Measurements from ENCODE around the gene POLR2E. TPM values are rescaled to one million over a fixed set of nuclear protein-coding genes. Genes with fewer than 3 reads are reported as not detected.
A peak's percentile ranks its signal among the peaks of the same experiment; 100 is the strongest.

POLR2E gene
- total and polyA plus RNA-seq, 9 of the 15 experiments (the other 6 are each of a cell fraction or from before 2014, with no cell fraction given): 3.4 to 413 (median 244) TPM

DNA sequence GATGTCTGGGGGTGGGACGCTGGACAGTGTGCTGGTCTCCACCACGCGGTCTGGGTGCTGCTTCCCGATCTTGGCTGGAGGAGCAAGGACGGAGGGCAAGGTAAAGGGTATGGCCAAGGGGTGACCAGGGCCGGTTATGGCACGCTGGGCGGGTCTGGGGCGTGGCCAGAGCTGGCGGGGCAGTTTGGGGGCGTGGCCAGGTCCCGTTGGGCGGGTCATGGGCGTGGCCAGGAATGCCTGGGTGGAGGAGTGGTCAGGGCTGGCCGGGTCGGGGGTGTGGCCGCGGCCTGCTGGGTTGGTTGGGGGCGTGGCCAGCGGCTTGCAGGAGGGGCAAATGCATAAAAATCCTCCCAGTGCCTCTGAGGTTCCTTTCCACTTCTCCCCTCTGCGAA, 27.8 kb upstream of the POLR2E start:
- in situ Hi-C loops (cut with MboI): no loop called here
- intact Hi-C loops (cut with micrococcal nuclease): no loop called here
- Histone ChIP-seq H3K79me2 (ENCODE audit: control insufficient read depth, insufficient read depth, low read length) (no peaks in the 10 kb centered on the region; the same call in 2 of the 3 replicates), H3K4me1 (replicated peaks in 1 of 2; ENCODE audit: control insufficient read depth in 2 of 2, insufficient read depth in 2 of 2, low read length in 2 of 2) (peaks cover 6 to 59% of the 10 kb centered on the region in 2 experiments; a peak in 4 of 5 replicates), H3K9ac (ENCODE audit: insufficient read depth in 1 of 2, low read depth in 2 of 2, low read length in 2 of 2) (peak overlapping the region in 1 of 2 experiments; percentile 61; a peak in 1 of 4 replicates), H3K9me3 (replicated peaks; ENCODE audit: control insufficient read depth, insufficient read depth, low read depth, low read length) (no peaks in the 10 kb centered on the region), H3K4me3 (no peak overlapping the region), H3K9me1 (ENCODE audit: control insufficient read depth, insufficient read depth, low read length) (no peaks in the 10 kb centered on the region), H4K20me1 (replicated peaks; ENCODE audit: control insufficient read depth, insufficient read depth, low read length) (no peaks in the 10 kb centered on the region; the same call in 1 of the 2 replicates), H3K27ac (ENCODE audit: extremely low read depth, low read depth, low read length) (no peak overlapping the region), H3K27me3 (ENCODE audit: control insufficient read depth in 2 of 2, insufficient read depth in 2 of 2, low read length in 2 of 2) (no peaks in the 10 kb centered on the region), H3K4me2 (ENCODE audit: insufficient read depth, low read length) (no peak overlapping the region), H2AFZ (ENCODE audit: low read depth, low read length) (no peak overlapping the region), H3K36me3 (ENCODE audit: control insufficient read depth, insufficient read depth, low read length) (peaks cover 85% of the 10 kb centered on the region)
- FAIRE-seq (peak; percentile 98), DNase-seq (ENCODE audit: extremely low read depth in 1 of 4, low spot score in 3 of 4) (peak; percentile 88 to 99 (median 99)), ATAC-seq (peak; percentile 99)
- BruUV-seq (replicated peaks): no TSS peak
- ChIA-PET POLR2A (interaction anchor here (0.8 to 1.5 kb wide), 4 partner anchors 10 to 94 kb away, joined by 3 to 12 read pairs (median 4); no protein-coding TSS in a partner anchor), CTCF (ENCODE audit: low intra/inter-chr PET ratio) (no interaction called here)
- WGBS (ENCODE audit: insufficient coverage, low coverage, missing lambda C conversion rate): 25% methylated on average over 11 of the region's 21 CpGs
- 0 out of 2 replicates have a peak, but pooled peaks have one; percentile 20 for TF ChIP-seq E2F3 (CRISPR knock-in tag; IDR thresholded peaks at IDR 0.05)
- TF ChIP-seq TEAD1 (CRISPR knock-in tag; IDR thresholded peaks at IDR 0.05): peak in 1 of 2 experiments; percentile 86; a peak in 1 of 4 replicates
- 0 out of 2 replicates have a peak, but pooled peaks have one; percentile 36 for TF ChIP-seq MED1 (CRISPR knock-in tag; IDR thresholded peaks at IDR 0.05; ENCODE audit: borderline replicate concordance)
- no peak for TF ChIP-seq ZFPM2 (CRISPR knock-in tag; IDR thresholded peaks at IDR 0.05)
- 0 out of 2 replicates have a peak, but pooled peaks have one; percentile 7 for TF ChIP-seq SPI1 (IDR thresholded peaks at IDR 0.05; ENCODE audit: borderline replicate concordance, low read depth, low read length)
- TF ChIP-seq, protein P1, sequence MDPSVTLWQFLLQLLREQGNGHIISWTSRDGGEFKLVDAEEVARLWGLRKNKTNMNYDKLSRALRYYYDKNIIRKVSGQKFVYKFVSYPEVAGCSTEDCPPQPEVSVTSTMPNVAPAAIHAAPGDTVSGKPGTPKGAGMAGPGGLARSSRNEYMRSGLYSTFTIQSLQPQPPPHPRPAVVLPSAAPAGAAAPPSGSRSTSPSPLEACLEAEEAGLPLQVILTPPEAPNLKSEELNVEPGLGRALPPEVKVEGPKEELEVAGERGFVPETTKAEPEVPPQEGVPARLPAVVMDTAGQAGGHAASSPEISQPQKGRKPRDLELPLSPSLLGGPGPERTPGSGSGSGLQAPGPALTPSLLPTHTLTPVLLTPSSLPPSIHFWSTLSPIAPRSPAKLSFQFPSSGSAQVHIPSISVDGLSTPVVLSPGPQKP (CRISPR knock-in tag; IDR thresholded peaks at IDR 0.05): no peak
- peak; percentile 38 for TF ChIP-seq SP2 (IDR thresholded peaks at IDR 0.05; ENCODE audit: extremely low read depth, low read depth, low read length, poor library complexity, severe bottlenecking)
- peak; percentile 99 for TF ChIP-seq PCBP1 (IDR thresholded peaks at IDR 0.05; ENCODE audit: low read depth, low read length, poor library complexity, severe bottlenecking)
- TF ChIP-seq, protein P2, sequence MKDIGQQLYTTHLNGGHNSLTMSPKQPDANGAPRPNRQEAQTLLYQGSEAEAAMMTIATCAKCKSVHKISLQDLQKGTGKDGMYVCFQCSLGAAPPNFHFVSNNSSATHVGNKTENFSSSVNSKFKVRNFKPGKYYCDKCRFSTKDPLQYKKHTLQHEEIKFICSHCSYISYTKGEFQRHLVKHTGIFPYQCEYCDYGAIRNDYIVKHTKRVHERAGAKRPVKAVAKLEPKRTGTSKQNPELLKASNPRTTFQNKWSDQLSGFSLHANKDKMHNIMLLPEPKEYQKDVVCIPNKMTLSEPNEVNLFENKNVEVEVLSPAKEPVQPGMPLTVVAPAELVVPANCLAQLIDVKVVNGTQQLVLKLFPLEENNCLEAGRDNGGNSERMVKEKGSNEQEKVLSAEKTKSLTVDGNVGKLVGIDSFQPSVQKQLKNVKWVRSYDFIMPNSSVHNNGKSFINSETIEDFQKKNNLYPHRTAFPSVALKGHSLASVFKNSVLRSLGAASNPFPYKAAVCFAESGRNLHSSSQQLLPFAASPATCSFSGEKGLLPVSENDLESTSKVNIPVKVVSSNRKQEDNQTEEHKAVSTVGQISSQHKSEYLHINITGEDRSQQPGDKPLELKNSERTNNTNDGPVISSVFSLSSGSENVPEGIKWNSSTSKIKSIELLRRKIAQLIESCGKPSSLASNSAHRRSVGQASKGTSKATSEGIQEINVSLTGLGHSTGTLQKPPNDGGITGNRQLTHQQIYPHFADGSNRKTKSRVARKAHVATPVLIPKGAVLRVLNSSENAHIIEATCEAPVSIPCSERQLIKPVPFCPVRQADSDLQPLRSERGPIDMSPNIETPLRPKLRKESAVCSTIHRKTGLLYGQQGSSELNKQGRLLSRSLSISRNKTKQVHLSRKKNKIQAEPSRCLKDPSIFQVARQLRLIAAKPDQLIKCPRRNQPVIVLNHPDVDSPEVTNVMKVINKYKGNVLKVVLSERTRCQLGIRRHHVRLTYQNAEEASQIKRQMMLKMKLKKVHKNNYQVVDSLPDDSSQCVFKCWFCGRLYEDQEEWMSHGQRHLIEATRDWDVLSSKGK (CRISPR knock-in tag; IDR thresholded peaks at IDR 0.05): no peak
- TF ChIP-seq, protein P3, sequence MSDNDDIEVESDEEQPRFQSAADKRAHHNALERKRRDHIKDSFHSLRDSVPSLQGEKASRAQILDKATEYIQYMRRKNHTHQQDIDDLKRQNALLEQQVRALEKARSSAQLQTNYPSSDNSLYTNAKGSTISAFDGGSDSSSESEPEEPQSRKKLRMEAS (CRISPR knock-in tag; IDR thresholded peaks at IDR 0.05): peak; percentile 14; the same call in 1 of the 2 replicates
- no peak for TF ChIP-seq ZNF263 (CRISPR knock-in tag; IDR thresholded peaks at IDR 0.05; ENCODE audit: borderline replicate concordance)
- no peak for TF ChIP-seq PTTG1 (tag; IDR thresholded peaks at IDR 0.05; ENCODE audit: low read depth)
- no peak for TF ChIP-seq HDAC3 (IDR thresholded peaks at IDR 0.05; ENCODE audit: borderline replicate concordance, partially characterized antibody)
- no peak for TF ChIP-seq PHB (CRISPR knock-in tag; IDR thresholded peaks at IDR 0.05)
- TF ChIP-seq ZNF696 (CRISPR knock-in tag; conservative IDR thresholded peaks at IDR 0.05): no peak
- peak; percentile 8; the same call in 1 of the 2 replicates for TF ChIP-seq JUND (IDR thresholded peaks at IDR 0.05; ENCODE audit: borderline replicate concordance, low read depth, low read length)
- no peak for TF ChIP-seq JUND (tag; IDR thresholded peaks at IDR 0.05; ENCODE audit: borderline replicate concordance, low read depth, low read length)

All from K562 (cell line).